GM18873 (cell line): Measurements from ENCODE around the gene MEIOB.
"Not testable (repeated sequence)": the region's sequence is repeated elsewhere in the genome, so short reads cannot be mapped to it uniquely, and the experiment has no call there.

Source experiments
- ATAC-seq: cut with Tn5 transposase; IDR thresholded peaks from one replicate; pipeline ENCODE4 v1.9.1; 2021; ENCODE audit warnings: mild to moderate bottlenecking, moderate library complexity, moderate number of reproducible peaks; ENCODE audit not compliant: unreplicated experiment, low FRiP score

The MEIOB gene

GRCh38 chr16:1871974-1872635, at the start of gene MEIOB:
TSS of gene MEIOB (minus strand) at chr16:1872164. CDS start at chr16:1868175, 3,989 bp downstream.
- ATAC-seq, result no peak

GRCh38 chr16:1920727-1921171, 48.8 kb upstream of the MEIOB start:
- ATAC-seq, result no peak

DNA sequence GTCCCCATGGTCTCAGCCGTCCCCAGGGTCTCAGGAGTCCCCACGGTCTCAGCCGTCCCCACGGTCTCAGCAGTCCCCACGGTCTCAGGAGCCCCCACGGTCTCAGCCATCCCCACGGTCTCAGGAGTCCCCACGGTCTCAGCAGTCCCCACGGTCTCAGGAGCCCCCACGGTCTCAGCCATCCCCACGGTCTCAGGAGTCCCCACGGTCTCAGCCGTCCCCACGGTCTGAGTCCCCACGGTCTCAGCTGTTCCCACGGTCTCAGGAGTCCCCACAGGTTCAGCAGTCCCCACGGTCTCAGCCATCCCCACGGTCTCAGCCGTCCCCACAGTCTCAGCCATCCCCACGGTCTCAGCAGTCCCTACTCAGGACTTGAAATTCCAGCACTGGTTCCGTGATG, 48.2 kb upstream of the MEIOB start:
- not testable (repeated sequence) for ATAC-seq

DNA sequence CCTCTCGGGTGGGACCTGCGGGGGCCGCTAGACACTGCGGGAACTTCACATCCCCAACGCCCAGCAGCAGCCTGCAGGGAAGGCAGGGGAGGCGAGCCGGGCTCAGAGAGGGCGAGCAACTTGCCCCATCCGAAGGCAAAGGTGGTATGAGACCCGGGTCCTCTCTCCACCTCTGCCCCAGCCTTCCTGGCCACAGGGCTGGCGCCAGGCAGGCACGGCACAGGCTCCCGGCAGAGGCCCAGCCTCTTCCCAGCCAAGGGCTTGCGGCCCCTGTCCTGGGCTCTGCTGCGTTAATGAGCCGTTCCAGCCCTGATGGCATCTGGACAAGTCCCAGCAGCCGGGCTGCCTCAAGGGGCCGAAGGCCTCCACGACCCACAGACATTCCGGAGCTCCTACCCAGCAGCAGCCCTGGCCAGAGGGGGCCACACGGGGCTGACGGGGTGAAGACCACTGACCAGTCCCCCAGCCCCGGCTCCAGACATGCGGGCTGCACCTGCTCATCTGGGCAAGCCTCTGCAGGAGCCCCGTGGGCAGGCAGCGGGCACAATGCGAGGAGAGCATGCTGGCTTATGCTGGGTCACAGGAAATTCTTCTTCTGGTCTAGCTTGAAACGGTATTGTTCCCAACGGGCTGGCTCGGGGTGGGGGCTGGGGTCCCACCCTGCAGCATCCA, 47.5 kb upstream of the MEIOB start:
- ATAC-seq, result no peak

- no peak for ATAC-seq
These were observed 46.7 kb upstream of the MEIOB start, which contains the start of gene HS3ST6 for GRCh38 chr16:1918351-1919326. TSS of gene HS3ST6 (minus strand) at chr16:1918415. CDS start at chr16:1918323, 92 bp downstream.

DNA sequence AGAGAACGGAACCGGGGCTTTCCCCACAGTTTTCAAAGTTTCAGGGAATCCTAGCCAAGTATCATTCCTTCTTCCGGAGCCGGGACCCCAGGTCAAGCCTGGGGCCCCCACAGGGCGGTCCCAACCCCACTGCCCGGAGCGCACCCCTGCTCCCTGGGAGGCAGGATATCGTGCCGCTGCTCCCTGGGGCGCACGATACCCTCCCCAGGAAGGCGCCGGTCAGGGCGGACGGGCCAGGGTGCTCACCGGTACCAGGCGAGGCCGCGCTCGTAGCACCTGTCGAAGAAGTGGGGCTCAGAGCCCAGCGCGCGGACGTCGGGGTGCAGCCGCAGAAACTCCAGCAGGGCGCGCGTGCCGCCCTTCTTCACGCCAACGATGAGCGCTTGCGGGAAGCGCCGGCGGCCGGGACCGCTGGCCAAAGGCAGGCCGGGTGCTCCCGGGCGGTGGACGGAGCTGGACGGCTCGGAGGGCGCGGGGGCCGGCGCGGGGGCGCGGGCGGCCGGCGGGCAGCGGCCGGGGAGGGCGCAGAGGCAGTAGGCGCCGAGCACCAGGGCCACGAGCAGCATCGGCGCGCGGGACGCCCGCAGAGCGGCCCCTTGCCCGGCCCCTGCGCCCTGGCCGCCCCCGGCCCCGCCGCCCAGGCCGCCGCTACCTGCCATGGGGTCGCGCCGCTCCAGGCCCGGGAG, 45.8 kb upstream of the MEIOB start:
- no peak for ATAC-seq

- ATAC-seq, result no peak
These were observed 45.2 kb upstream of the MEIOB start for GRCh38 chr16:1917056-1917664.

- ATAC-seq, result no peak
These were observed 44.7 kb upstream of the MEIOB start for GRCh38 chr16:1916640-1916990.

GRCh38 chr16:1915732-1916639, 44.0 kb upstream of the MEIOB start:
- no peak for ATAC-seq

DNA sequence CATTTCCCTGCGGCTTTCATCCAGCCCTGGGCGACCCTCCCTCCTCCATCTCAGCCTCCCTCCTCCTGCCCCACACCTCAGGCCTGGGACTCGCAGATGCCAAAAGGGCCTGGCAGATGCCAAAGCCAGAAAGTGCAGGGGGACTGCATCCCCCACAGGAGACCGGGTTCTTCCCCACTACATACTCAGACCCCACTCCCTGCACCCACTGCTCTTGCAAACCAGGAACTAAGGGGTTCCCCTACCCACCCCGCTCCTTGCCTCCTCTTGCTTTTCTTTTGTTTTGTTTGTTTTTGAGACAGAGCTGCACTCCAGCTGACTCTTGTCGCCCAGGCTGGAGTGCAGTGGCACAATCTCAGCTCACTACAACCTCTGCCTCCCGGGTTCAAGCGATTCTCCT, 43.0 kb upstream of the MEIOB start:
- ATAC-seq, result no peak

- ATAC-seq, result no peak
These were observed 42.2 kb upstream of the MEIOB start for GRCh38 chr16:1914084-1914608.

GRCh38 chr16:1913327-1914083, 41.5 kb upstream of the MEIOB start:
- no peak for ATAC-seq

GRCh38 chr16:1912215-1912543, 40.2 kb upstream of the MEIOB start:
- ATAC-seq, result no peak

DNA sequence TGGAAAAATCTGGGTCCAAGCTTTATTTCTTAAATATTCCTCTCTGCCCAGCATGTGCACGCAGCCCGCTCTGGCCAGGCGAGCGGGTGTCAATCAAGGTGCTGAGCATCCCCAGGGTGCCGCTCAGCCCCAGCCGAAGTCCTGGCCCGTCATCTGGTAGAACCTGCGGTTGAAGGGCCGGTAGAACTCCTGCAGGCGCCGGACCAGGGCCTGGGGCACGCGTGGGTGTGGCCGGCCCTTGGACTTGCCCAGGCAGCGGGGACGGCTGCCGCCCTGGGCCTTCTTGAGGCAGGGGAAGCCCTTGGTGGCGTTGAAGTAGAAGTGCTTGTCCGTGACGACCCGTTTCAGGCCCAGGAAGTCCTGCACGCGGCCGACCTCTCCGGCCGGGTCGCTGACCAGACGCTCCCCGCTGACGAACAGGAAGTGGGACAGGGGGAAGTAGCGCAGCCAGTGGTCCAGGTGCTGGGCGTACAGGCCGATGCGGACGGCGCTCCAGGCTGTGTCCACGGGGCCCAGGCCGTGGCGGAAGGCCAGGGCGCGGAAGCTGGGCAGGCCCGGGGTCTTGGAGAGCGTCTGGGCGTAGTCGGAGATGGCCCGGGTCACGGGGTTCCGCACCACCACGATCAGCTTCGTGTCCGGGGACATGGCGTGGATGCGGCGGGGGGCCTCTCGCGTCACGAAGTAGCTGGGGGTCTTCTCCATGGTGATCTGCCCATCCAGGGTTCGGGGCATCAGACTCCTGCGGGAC, 39.7 kb upstream of the MEIOB start:
- no peak for ATAC-seq

DNA sequence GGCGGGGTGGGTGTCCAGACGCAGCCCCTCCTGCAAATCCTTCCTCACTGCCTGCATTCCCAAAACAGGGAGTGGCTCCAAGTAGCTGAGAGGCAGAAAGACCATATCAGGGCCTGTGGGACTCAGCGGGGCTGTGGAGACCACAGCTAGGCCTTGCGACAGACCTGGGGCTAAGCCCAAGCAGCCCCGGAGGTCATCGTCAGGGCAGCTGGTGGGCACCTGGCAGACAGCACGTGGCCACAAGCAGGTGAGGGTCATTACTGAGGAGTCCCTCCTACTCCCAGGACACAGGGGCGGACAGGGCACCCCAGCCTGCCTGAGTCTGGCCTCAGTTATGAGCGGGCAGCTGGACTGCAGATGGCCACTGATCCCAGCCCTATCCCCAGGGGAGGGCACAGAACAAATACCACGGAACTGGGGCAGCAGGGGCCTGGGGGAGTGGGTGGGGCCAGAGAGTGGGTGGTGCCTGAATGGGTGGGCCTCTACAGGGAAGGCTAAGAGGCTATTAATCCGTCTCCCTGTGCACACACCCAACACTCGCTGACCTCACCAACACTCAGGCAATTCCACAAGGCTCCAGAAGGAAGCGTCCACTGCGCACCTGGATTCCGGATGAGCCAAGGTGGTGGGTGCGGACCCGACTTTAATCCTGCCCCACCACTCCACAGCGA, 37.7 kb upstream of the MEIOB start:
- no peak for ATAC-seq

GRCh38 chr16:1908983-1909382, 37.0 kb upstream of the MEIOB start:
- no peak for ATAC-seq

GRCh38 chr16:1908184-1908583, 36.2 kb upstream of the MEIOB start:
- no peak for ATAC-seq
